Neural progenitor cell (in vitro differentiated cells): Measurements from ENCODE around the gene CRIM1.

ENCODE experiments used
- EZH2phosphoT487 ChIP-seq: fragments of 200-600 bp; sonication (generic); IDR thresholded peaks from 2 replicates; pipeline ENCODE4 v1.6.1; 2017; ENCODE audit warnings: antibody characterized with exemption
- TF ChIP-seq, protein P1 (sequence below): fragments of 200-600 bp; sonication (generic); IDR thresholded peaks from 2 replicates; pipeline ENCODE4 v1.5.1; 2017; ENCODE audit warnings: antibody characterized with exemption, mild to moderate bottlenecking

DNA sequence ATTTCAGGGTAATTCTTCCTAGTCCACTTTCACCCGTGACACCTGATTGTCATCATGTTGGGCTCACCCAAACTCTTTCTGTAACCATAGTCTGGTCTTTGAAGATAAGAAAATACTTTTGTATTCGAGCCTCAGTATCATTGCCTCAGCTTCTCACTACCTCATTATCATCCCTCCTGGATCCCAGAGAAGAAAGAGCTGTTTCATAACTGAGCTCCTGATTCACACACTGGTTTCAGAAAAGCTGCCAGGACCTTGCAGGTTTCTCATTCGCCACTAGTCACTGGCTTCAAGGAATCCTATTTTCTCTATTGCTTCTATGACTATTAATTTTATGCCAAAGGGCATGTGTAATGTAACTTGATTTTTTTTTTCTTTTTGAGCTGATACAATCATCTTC, 2.9 kb upstream of the CRIM1 start:
- TF ChIP-seq, protein P1, sequence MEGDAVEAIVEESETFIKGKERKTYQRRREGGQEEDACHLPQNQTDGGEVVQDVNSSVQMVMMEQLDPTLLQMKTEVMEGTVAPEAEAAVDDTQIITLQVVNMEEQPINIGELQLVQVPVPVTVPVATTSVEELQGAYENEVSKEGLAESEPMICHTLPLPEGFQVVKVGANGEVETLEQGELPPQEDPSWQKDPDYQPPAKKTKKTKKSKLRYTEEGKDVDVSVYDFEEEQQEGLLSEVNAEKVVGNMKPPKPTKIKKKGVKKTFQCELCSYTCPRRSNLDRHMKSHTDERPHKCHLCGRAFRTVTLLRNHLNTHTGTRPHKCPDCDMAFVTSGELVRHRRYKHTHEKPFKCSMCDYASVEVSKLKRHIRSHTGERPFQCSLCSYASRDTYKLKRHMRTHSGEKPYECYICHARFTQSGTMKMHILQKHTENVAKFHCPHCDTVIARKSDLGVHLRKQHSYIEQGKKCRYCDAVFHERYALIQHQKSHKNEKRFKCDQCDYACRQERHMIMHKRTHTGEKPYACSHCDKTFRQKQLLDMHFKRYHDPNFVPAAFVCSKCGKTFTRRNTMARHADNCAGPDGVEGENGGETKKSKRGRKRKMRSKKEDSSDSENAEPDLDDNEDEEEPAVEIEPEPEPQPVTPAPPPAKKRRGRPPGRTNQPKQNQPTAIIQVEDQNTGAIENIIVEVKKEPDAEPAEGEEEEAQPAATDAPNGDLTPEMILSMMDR, result no peak
- no peak for TF ChIP-seq EZH2phosphoT487
